Measurements from ENCODE around the gene UXS1.

UXS1 gene

DNA sequence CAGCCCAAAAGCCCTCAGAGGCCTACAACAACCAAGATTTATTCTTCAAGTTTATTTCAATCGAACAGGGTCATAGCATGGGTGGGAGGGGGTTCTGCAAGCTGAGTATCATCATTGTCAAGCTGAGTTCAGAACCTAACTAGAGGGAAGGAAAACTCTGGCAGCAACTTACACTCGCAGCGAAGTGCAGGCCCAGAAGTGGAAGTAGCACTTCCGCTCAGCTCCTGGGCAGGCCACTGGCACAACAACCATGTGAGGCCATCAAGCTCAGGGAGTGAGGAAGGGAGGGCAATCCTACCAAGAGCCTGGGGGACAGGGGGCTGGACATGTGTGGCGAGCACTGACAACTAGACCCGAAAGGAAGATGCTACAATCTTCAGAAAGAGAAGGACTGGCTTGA, 4.8 kb downstream of the UXS1 start:
- DNase-seq (ENCODE audit: low spot score), result no peak

DNA sequence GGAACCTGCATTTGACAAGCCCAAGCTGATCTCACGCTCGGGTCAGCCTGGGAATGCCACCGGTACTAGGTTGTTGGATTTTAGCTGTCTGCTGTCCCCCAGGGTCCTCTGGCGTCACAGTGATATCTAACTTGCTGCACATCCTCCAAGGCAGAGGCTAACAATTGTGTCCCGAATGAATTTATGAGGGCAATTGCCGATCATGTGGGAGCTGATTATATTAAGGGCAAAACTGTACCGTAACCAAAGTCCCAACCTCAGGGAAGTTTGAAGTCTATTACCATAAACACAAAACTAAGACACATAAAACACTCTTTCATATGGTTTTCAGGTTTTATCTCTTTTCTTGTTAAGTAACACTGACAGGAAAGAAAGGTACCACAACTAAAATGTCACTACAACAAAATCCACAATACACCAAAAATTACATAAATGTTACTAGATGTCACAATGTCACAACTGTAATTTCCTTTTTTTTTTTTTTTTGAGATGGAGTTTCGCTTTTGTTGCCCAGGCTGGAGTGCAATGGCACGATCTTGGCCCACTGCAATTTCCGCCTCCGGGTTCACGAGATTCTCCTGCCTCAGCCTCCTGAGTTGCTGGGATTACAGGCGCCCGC, 6.7 kb downstream of the UXS1 start:
- no peak for DNase-seq (ENCODE audit: low spot score)

DNA sequence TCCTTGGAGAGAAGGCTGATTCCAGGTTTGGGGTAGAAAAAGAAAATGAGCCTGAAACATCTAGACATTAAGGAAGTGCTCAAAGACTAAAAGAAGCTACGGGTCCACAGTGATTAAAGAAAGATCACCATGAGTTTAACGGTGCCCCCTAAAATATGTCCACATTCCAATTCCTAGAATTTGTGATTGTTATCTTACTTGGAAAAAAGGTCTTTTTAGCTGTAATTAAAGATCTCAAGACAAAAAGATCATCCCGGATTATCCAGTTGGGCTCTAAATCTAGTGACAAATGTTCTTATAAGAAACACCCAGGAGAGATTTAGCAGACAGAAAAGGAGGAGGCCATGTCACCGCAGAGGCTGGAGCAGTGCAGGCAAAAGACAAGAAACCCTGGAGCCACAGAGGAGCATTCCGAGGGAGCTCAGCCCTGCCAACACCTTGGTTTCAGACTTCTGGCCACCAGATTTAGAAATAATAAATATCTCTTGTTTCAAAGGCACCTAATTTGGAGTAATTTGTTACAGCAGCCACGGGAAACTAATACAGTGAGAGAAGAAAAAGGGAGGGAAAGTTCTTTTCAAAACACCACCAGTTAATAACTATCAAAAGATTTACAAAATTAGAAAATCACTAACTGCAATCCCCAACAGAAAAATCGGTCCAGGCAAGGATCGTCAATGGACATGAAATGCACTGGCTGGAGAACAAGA, 8.5 kb downstream of the UXS1 start:
- DNase-seq (ENCODE audit: low spot score), result no peak

DNA sequence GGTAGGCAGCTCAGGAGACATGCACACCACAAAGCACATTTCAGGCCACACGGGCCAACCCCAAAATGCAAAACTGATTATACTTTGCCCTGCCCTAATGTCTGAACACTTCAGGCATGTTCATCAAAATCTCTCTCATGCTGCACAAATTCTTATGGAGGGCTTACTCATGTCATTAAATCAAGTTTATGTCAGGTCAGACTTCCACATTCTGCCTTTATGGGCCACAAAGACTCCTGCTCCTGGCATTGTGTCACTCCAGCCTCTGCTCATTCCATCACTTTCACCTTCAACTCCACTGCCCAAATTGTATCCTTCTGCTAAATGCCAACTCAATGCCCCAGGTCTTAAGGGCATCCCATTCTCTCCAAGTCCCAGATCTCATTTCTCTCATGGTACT, 9.2 kb downstream of the UXS1 start:
- no peak for DNase-seq (ENCODE audit: low spot score)

DNA sequence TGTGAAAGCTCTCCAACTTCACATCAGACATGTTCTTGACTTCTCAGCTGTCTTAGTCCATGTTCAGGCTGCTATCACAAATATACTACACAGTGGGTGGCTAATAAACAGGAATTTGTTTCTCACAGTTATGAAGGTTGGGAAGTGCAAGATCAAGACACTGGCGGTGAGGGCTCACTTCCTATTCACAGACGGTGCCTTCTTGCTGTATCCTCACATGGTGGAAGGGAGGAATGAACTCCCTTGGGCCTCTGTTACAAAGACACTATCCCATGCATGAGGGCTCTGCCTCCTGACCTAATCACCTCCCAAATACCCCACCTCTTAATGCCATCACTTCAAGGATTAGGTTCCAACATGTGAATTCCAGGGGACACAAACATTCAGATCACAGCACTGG, 9.7 kb downstream of the UXS1 start:
- no peak for DNase-seq (ENCODE audit: low spot score)

DNA sequence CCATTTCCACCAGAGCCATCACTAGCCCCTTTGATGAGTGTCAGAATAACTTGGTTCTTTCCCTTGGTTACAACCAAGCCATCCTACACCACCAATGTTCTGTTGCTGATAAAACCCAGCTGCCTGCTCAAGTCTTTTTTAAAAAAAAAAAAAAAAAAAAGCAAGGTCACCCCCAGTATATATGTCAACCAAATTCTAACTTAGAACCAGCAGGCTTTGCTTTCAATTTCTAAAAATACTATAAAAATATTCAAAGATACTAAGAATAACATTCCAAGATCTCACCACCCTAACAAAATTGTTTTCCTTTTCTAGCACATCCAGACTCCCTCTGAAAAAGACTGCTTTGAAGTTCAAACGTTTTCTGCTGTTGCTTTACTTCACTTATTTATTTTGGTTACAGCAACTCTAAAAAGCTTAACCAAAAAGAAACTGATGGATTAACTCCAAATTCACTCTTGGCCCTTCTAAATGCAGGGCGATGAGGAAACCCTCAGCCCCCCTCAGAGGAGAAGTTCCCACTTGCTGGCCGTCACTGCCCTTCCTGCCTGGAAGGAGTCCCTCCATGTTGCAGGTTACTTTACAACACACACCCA, 10.9 kb downstream of the UXS1 start:
- DNase-seq (ENCODE audit: low spot score), result no peak

DNA sequence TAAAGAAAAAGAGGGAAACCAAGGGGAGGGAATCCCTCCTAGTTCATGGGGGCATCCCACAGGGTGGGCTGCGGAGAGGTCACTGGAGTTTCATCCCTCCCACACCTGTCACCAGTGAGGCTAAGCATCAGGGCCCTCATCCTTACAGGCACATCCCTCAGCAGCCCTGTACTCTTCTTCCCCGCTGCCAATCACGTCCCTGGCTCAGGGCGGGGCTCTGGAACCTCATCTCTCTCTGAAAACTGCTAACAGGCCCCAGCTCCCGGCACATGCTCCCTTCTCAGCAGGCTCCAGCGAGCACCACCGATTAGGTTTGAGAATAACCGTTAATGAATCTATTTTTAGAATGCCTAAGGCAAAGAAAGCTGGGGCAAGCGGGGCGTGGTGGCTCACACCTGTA, 13.0 kb downstream of the UXS1 start:
- DNase-seq (ENCODE audit: low spot score), result no peak

DNA sequence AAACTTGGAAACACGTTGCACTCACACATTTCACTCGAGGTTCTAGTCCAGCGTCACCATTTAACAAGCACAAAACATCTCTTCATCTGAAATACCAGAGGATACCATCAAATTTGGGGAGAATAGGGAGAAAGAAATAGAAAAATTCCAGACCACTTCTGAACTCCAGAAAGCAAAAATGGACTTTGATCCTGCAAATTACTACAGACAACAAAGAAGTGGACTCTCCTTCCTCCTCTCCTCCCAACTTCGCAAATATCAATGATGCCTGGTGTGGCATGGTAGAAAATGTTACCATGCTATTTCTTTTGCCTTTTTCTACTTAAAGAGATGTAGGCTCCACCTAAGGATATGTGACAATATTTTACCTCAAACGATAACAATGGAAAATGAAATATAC, 13.5 kb downstream of the UXS1 start:
- DNase-seq (ENCODE audit: low spot score), result no peak

DNA sequence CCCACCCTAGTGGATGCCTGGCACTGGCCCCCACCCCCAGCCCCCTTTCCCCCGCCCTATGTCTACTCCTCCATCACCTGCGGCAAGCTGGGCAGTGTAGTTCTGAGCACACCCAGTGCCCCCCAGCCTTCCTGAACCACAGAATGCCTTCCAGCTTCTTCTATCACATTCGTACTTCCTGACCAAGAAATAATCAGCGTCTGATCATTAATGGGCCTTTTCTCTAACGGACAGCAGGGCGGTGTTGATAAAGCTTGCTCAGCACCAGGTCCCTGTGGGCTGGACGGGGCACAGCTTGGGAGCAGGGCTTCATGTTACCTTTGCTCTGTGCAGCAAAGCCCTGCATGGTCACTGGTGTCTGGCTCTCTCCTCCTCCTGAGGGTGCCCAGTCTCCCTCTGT, 15.4 kb downstream of the UXS1 start:
- DNase-seq (ENCODE audit: low spot score), result no peak

DNA sequence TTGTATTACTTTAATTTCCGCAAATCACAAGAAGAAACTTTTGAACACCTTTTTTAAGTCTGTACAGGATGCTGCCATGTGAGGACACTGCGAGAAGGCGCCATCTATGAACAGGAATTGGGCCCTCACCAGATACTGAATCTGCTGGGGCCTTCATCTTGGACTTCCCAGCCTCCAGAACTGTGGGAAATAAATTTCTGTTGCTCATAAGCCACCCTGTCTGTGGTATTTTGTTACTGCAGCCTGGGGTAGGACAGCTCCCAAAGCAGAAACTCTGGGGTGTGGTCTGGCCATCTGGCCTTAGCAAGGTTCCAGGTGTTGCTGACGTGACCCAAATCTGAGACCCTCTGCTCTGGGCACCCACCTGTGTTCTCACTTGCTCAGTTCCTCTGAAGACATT, 16.5 kb downstream of the UXS1 start:
- no peak for DNase-seq (ENCODE audit: low spot score)

DNA sequence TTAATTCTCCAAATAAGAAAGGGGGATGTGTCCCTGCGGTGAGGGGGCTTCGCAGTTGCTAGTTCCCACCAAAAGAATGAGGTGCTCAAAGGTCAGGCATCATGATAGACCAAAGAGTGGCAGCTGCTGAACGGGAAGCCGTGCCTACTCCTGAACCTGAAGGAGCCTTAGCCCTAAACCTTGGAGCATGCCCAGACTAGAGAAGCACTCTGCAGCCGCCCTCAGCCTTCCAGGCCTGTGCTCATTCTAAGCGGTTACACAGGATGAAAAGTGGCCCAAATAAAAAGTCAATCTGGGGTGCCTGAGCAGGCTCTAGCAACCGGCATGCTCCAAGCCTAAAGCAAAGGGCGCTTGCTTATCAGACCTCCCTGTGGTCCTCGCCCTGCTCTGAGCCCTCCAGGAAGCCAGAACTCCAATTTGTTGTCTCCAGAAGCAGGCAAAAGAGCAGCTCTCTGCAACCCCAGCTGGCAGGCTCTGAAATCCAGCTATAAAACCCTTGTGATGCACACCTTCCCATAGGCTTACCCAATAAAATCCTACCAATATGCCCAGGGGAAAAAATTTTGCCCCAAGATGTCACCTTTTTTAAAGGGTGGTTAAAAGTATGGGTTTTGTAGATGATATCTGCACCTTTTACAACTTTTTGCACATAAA, 17.5 kb downstream of the UXS1 start:
- no peak for DNase-seq (ENCODE audit: low spot score)

DNA sequence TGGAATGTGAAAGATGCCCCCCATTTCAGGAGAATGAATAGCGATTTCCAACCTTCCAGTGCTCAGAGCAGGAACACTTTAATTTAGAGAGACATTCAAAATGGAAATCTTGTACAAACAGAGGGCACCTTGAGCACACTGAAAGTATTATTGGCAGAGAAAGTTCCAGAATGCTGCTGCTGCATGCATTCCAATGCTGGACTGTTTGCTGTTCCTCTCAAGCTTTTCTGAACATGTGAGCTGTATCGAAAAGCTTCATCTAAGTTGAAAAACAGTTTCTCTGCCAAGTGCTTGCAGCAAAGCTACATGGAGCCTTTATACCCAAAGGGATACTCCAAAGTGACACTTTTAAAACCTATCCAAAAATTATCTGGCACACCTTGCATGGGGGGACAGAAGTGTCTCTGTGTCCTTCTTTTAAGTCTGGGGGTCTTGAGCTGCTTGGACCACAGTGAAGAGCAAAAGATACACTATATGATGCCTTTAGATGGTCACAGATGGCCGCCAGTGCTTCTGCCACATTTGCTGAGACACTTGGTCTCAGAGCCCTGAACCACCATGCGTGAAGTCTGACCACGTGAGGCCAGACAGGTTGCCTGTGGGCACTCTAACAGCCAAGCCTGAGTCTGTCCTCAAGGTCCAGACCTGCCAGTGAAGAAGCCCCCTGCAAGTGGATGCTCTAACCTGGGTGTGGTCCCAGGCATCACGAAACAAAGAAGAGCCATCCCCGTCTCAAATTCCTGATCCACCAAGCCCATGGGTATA, 18.8 kb downstream of the UXS1 start:
- no peak for DNase-seq (ENCODE audit: low spot score)

DNA sequence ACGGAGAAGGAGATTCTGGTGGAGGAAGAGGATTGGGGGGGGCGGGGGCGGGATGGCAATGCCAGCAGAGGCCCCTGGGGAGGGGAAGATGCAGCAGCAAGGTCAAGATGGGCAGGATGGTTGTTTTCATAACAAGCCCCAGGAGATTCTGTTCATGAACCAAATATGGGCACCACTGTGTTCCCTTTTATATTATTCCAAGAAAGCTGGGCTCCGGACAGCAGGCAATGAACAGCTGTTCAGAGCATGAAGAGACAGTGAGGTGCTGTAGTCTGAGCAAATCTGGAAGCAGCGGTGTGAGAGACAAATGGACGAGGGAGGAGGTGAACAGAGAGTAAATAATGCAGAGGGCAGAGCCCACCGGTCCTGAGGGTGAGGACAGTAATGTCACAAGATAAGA, 20.0 kb downstream of the UXS1 start:
- no peak for DNase-seq (ENCODE audit: low spot score)

DNA sequence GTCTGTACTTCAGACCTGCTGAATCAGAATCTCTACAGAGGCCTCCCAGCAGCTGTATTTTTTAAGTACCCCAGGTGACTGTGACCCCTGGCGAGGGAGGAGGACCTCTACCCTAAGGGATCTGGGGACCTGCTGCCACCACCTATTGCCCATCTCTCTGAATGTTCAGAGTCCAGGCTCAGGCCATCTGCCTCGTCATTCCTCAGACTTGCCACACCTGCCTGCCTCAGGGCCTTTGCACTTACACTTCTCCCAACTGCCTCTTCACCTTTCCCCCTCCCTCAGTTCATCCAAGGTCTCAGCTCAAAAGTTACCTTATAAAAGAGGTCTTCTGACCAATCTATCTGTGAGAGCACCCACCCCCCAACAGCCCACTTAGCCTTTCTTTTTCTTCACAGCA, 21.5 kb downstream of the UXS1 start:
- DNase-seq (ENCODE audit: low spot score), result no peak

DNA sequence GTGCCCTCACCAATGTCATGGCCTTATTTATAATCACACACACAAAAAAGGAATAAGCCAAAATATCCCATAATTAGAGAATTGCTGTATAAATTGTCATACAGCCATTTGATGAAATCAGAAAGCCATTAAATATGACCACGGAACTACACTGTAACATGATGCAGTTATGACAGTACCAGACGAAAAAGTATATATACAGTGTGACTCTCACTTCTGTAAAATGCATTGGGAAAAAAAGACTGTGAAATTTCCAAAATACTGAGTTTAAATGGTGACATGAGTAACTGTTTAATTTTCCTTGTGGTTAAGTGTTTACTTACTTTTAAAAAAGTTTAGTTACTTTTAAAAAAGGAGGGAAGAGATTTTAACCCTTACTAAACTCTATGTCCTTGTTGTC, 25.4 kb downstream of the UXS1 start:
- no peak for DNase-seq (ENCODE audit: low spot score)

DNA sequence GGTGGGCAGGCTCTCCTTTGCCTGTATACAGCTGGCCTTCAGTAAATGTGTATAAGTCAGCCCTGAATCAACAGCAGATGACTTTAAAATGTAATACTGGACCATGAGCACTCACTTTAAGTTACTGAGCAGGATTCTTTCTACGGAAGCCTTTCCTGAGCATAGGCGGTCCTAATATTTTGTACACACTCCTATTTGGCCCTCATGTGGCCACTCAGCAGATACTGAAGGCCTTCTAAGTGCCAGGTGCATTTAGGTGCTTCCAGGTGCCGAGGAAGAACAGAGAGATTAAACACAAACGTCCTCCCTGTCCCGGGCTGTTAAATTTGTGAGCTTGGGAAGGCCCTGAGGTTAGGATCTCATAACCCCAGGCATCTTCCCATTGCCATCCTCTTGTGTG, 27.0 kb downstream of the UXS1 start:
- no peak for DNase-seq (ENCODE audit: low spot score)

DNA sequence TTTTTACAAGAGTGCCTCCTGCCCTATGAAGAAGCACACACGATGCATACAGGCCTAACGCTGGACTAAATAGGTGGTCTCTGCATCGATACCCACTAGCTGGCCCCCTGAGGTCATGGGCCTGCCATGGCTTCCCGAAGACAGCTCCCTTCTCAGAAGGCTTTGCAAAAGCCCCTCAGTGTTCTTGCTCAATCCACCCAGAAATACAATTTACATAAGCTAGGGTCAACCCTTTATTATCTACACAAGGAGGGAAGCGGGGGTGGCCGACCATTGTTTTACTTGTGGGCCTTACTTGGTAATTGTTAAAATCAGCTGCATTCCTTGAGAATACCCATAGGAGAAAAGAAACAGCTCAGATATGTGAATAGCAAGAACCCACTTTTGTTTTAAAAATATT, 28.5 kb downstream of the UXS1 start:
- no peak for DNase-seq (ENCODE audit: low spot score)

DNA sequence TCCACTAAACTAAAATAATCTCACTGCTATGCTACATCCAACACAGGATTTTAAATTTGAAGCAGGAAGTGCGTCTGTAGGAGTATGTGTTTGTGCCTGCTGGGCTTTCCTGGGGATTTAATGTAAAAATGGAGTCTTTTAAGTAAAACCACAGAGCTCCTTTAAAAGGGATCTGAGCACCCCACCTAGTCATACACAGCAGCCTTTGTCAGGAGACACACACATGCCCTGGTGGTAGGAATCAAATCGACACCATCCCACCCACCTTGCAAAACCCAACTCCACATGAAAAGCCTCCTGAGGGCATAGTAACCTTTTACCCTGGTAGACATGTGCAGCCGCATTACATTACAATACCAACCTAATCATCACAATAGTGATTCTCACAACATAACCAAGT, 29.1 kb downstream of the UXS1 start:
- DNase-seq (ENCODE audit: low spot score), result no peak

DNA sequence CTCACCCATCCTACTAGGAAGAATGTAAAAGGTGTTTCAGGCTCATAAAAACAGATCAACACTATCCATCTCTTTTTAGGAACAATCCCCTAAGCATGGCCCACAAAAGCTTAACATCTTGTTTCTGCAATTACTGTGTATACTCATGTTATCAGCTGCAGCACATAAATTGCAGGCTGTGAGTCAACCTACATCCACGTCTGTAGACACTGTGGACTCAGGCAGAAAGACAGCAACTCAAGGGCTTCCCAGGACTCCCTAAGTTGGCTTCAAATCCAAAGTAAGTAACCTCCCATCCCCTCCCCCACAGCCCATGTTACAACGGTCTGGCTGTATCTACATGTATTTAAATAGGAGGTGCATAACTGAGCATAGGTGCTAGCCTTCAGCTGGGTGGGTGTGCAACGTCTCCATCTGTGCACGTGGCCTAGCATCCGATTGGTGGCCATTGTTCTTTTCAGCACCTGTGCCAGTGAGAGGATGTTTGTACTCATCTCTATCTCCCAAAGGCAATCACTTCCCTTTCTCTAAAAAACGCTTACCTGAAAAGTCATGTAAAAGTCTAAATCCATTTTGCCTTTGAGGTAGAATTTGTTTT, 30.1 kb downstream of the UXS1 start:
- no peak for DNase-seq (ENCODE audit: low spot score)

DNA sequence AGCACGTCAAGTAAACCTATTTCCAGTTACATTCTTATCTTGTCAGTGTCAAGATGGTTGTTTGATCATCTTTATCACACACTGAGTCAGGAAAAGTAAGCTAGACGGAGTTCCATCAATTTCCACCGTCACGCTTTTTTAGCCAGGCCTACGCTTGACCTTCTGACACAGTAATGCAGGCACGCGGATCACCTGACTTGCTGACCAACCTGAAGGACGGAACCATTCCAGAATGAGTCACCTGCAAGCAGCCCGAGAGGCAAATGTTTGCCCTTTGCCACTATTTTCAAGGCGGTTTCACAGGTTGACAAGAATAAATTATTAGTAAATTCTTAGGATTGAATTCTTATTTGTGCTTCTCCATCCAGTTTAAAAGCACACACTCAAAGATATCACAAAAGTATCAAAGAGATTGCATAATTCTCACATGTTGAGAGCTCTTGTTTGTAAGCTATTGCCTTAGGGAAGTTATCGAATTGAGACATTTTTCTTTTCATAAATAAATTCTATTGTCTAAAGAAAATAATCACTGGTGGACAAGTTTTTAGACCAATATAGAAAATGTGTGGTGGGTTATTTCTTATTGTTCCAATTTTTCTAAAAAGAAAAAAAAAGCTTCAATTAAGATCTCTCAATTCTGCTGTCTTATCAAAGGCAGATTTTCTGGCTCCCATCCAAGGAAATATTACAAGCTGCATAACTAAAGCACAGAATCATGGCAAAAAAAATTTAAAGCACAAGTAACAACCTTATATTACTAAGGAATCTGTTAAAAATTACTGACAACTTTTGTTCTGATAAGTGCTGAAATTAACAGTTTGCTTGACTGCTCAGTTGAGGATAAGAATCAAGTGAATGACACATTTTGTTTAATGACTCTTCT, 31.9 kb downstream of the UXS1 start:
- no peak for DNase-seq (ENCODE audit: low spot score)

DNA sequence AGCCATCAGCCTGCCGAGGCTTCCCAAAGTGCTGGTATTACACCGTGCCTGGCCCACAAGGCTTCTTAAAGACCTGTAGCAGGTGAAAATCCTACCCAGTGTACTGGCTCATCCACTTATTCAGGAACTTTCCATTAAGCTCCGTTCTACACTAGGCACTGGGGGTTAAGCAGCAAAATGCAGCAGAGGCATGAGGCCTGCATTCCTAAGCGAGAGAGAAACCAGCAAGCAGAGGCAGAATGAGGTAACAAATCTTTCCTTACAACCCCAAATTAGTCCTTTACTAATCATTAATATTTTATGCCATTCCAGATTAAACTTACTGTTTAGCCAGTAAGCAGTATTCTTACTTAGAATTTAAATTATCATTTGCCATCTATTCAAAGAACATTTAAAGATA, 32.8 kb downstream of the UXS1 start:
- DNase-seq (ENCODE audit: low spot score), result no peak

Data from left forelimb (tissue), 1 donor.